ENCODE results near the gene ELP4.

- TF ChIP-seq GATA3 (IDR thresholded peaks at IDR 0.05; ENCODE audit: low read depth, low read length) (no peak), GATA2 (IDR thresholded peaks at IDR 0.05; ENCODE audit: low read depth, low read length) (no peak)
These were observed 9.9 kb upstream of the ELP4 start for GRCh38 chr11:31499576-31500178.

Measured in SH-SY5Y (cell line).